Caco-2 (cell line): Measurements from ENCODE around the gene RABGAP1L. TPM values are rescaled to one million over a fixed set of nuclear protein-coding genes. Genes with fewer than 3 reads are reported as not detected.

Experiments
- BruUV-seq: library from RNA; stranded (reverse); fragments of 400-500 nt; replicated peaks from 2 replicates; lab custom pipeline; 2021; lab: Mats Ljungman, UMichigan
- CTCF ChIA-PET: fragments of 300-600 bp; sonication (Branson Sonifier 250); formaldehyde crosslinking; loops from one replicate; lab custom pipeline; 2022; ENCODE audit warnings: antibody characterized with exemption; lab: Charles Lee
- POLR2A ChIA-PET: fragments of 300-600 bp; sonication (Branson Sonifier 250); formaldehyde crosslinking; loops from one replicate; lab custom pipeline; 2022; ENCODE audit warnings: antibody characterized with exemption; lab: Charles Lee
- DNase-seq, 2 experiments: peaks; one replicate each; pipeline versions ENCODE4 v3.0.0 to v3.0.0-alpha.2; 2020 to 2022
- H3K27me3 ChIP-seq: replicated peaks from 2 replicates; pipeline ENCODE4 v1.6.0; 2011; ENCODE audit warnings: low read length; ENCODE audit not compliant: control insufficient read depth, insufficient read depth
- H3K36me3 ChIP-seq: 2 replicates; pipeline ENCODE4 v1.5.1; 2011; ENCODE audit warnings: low read length; ENCODE audit not compliant: control insufficient read depth, insufficient read depth
- H3K4me1 ChIP-seq: fragments of 250-450 bp; sonication (Bioruptor Pico); 2 replicates; pipeline ENCODE4 v1.5.1; 2020; ENCODE audit warnings: mild to moderate bottlenecking
- H3K4me3 ChIP-seq: 2 replicates; pipeline ENCODE4 v1.5.1; 2011; ENCODE audit warnings: low read depth, mild to moderate bottlenecking, control low read depth, low read length
- H3K9me3 ChIP-seq: fragments of 250-450 bp; sonication (Bioruptor Pico); 2 replicates; pipeline ENCODE4 v1.5.1; 2020; ENCODE audit warnings: mild to moderate bottlenecking, moderate library complexity
- H3K27ac Mint-ChIP-seq: one replicate; pipeline ENCODE4 v1.8.0; 2022; ENCODE audit warnings: mixed read lengths; ENCODE audit not compliant: unreplicated experiment
- H3K27me3 Mint-ChIP-seq: one replicate; pipeline ENCODE4 v1.8.0; 2022; ENCODE audit warnings: mixed read lengths; ENCODE audit not compliant: insufficient read depth, unreplicated experiment
- H3K36me3 Mint-ChIP-seq: one replicate; pipeline ENCODE4 v1.8.0; 2022; ENCODE audit warnings: mild to moderate bottlenecking, mixed read lengths; ENCODE audit not compliant: insufficient read depth, unreplicated experiment
- H3K4me1 Mint-ChIP-seq: one replicate; pipeline ENCODE4 v1.8.0; 2022; ENCODE audit warnings: low read depth, mixed read lengths; ENCODE audit not compliant: unreplicated experiment
- H3K4me3 Mint-ChIP-seq: one replicate; pipeline ENCODE4 v1.8.0; 2022; ENCODE audit warnings: mild to moderate bottlenecking, moderate library complexity, mixed read lengths; ENCODE audit not compliant: unreplicated experiment
- H3K9me3 Mint-ChIP-seq: one replicate; pipeline ENCODE4 v1.8.0; 2022; ENCODE audit warnings: mixed read lengths; ENCODE audit not compliant: unreplicated experiment
- intact Hi-C: fragments of 100-400 bp; cut with micrococcal nuclease; formaldehyde crosslinking; loops from one replicate; pipeline ENCODE4 v1.10.0; 2022; ENCODE audit not compliant: unreplicated experiment
- total RNA-seq: library from RNA; stranded (reverse); gene quantifications from 2 replicates; pipeline ENCODE4 v1.2.3, GENCODE V29; 2022
- TF ChIP-seq, protein P1 (sequence below), 2 experiments: fragments of 200-600 bp in 1 of 2; IDR thresholded peaks; 1 replicate in 1 of 2; 2 replicates in 1 of 2; pipeline versions ENCODE4 v1.5.1 to v1.8.0; 2011 to 2022; ENCODE audit warnings: antibody characterized with exemption in 1 of 2, control low read depth in 1 of 2, inconsistent platforms in 1 of 2, low read depth in 1 of 2, low read length in 1 of 2, mild to moderate bottlenecking in 1 of 2, moderate library complexity in 1 of 2; ENCODE audit not compliant: insufficient read depth in 1 of 2, severe bottlenecking in 1 of 2, unreplicated experiment in 1 of 2

The RABGAP1L gene
- total RNA-seq, 1 experiment from 2014 or later, result 20.3 TPM

DNA sequence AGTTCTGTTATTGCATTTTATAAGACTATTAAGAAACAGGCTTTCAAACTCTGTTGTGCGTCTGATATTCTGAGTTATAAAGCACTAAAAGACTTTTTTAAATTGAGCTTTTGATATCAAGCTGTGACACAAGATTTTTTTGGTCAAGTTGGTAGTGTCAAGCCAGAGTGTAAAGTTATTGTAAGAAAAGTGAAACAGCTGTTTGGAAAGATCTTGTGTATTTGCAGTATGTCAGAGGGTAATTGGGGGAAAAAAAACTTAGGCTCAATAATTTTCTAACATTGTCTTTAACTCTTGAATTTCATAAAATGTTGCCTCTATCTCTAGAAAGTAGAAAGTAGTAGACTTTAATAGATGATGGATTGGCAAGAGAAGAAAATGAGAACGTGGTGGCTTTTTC lies 844.2 kb downstream of the RABGAP1L start:
- DNase-seq, result no peak
- Histone ChIP-seq H3K36me3 (no peaks in the 10 kb centered on the region; the same call in 1 of the 2 replicates), H3K27me3 (no peaks in the 10 kb centered on the region), H3K9me3 (no peaks in the 10 kb centered on the region), H3K4me3 (no peak overlapping the region), H3K4me1 (peaks cover 3% of the 10 kb centered on the region; the same call in 1 of the 2 replicates)
- no TSS peak for BruUV-seq
- Mint-ChIP-seq H3K4me1 (no peaks in the 10 kb centered on the region), H3K9me3 (no peaks in the 10 kb centered on the region), H3K36me3 (peaks cover 31% of the 10 kb centered on the region), H3K4me3 (no peak overlapping the region), H3K27me3 (no peaks in the 10 kb centered on the region), H3K27ac (no peak overlapping the region)
- CTCF ChIA-PET, result no interaction called here
- TF ChIP-seq, protein P1, sequence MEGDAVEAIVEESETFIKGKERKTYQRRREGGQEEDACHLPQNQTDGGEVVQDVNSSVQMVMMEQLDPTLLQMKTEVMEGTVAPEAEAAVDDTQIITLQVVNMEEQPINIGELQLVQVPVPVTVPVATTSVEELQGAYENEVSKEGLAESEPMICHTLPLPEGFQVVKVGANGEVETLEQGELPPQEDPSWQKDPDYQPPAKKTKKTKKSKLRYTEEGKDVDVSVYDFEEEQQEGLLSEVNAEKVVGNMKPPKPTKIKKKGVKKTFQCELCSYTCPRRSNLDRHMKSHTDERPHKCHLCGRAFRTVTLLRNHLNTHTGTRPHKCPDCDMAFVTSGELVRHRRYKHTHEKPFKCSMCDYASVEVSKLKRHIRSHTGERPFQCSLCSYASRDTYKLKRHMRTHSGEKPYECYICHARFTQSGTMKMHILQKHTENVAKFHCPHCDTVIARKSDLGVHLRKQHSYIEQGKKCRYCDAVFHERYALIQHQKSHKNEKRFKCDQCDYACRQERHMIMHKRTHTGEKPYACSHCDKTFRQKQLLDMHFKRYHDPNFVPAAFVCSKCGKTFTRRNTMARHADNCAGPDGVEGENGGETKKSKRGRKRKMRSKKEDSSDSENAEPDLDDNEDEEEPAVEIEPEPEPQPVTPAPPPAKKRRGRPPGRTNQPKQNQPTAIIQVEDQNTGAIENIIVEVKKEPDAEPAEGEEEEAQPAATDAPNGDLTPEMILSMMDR (IDR thresholded peaks at IDR 0.05; ENCODE audit: insufficient read depth in 1 of 2, low read depth in 1 of 2, low read length in 1 of 2, severe bottlenecking in 1 of 2, unreplicated experiment in 1 of 2), result no peak
- intact Hi-C loops, result loop anchor here (10.0 kb wide), 1 partner anchor 979 kb away; the partner anchor contains the start of gene RC3H1
- POLR2A ChIA-PET, result no interaction called here

DNA sequence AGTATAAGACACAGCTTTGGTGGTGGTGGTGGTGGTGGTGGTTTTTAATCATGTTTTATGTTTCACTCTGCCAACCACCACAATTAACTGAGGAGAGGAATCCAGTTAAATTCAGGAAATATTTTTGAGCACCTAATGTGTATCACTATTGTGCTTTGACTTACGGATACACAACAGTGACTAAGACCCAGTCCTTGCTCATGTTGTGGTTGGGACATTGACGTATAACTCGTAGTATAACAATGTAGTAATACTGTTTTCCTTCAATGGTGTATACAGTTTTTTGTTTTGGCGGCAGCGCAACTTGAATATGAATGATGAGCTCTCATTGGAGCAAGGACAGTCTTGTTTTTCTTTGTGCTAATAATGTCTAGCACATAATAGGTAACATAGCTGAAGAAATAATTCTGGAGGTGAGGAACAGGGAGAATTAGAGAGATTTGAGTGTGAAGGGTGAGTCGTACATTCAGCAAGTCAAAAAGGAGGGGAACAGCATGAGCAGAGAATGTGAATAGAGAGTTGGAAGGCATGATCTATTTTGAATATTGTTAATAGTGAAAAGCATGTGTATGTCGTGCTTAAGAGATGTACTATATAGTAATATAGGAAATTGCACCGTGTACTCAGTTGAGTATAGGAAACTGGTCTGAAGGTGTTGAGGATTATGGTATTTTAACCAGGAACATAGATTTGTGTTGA lies 845.9 kb downstream of the RABGAP1L start:
- POLR2A ChIA-PET, result no interaction called here
- no peak for DNase-seq
- Histone ChIP-seq H3K9me3 (no peaks in the 10 kb centered on the region), H3K4me1 (peaks cover 3% of the 10 kb centered on the region; the same call in 1 of the 2 replicates), H3K4me3 (no peak overlapping the region), H3K27me3 (no peaks in the 10 kb centered on the region), H3K36me3 (no peaks in the 10 kb centered on the region; the same call in 1 of the 2 replicates)
- CTCF ChIA-PET, result no interaction called here
- peaks cover 41% of the 10 kb centered on the region for H3K36me3 Mint-ChIP-seq
- H3K27me3 Mint-ChIP-seq, result no peaks in the 10 kb centered on the region
- H3K4me1 Mint-ChIP-seq, result no peaks in the 10 kb centered on the region
- no peak overlapping the region for H3K4me3 Mint-ChIP-seq
- no peaks in the 10 kb centered on the region for H3K9me3 Mint-ChIP-seq
- TF ChIP-seq, protein P1 (IDR thresholded peaks at IDR 0.05; ENCODE audit: insufficient read depth in 1 of 2, low read depth in 1 of 2, low read length in 1 of 2, severe bottlenecking in 1 of 2, unreplicated experiment in 1 of 2), result no peak
- intact Hi-C loops, result loop anchor here (10.0 kb wide), 1 partner anchor 980 kb away; the partner anchor contains the start of gene RC3H1
- no peak overlapping the region for H3K27ac Mint-ChIP-seq
- no TSS peak for BruUV-seq

DNA sequence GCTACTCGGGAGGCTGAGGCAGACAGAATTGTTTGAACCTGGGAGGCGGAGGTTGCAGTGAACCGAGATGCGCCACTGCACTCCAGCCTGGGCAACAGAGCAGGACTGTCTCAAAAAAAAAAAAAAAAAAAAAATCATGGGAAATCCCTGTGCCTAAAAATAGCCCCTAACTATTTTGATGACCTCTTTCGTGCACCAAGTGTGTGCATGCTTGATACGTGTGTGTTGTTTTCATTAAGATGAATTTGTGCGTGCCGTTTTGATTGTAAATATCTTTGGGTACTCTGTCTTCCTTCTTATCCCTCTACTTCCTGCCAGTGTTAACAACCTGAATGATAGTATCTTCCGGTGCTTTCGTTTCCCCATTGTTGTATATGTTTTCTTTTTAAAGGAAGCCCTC lies 850.2 kb downstream of the RABGAP1L start:
- H3K9me3 Mint-ChIP-seq, result no peaks in the 10 kb centered on the region
- no peak overlapping the region for H3K27ac Mint-ChIP-seq
- DNase-seq, result no peak
- intact Hi-C loops, result loop anchor here (10.0 kb wide), 1 partner anchor 985 kb away; the partner anchor contains the start of gene RC3H1
- H3K4me1 Mint-ChIP-seq, result no peaks in the 10 kb centered on the region
- Histone ChIP-seq H3K36me3 (peaks cover 3% of the 10 kb centered on the region; the same call in 1 of the 2 replicates), H3K4me1 (no peaks in the 10 kb centered on the region), H3K4me3 (no peak overlapping the region), H3K27me3 (no peaks in the 10 kb centered on the region), H3K9me3 (no peaks in the 10 kb centered on the region)
- POLR2A ChIA-PET, result no interaction called here
- TF ChIP-seq, protein P1 (IDR thresholded peaks at IDR 0.05; ENCODE audit: insufficient read depth in 1 of 2, low read depth in 1 of 2, low read length in 1 of 2, severe bottlenecking in 1 of 2, unreplicated experiment in 1 of 2), result no peak
- H3K36me3 Mint-ChIP-seq, result peaks cover 68% of the 10 kb centered on the region
- CTCF ChIA-PET, result no interaction called here
- BruUV-seq, result no TSS peak
- H3K4me3 Mint-ChIP-seq, result no peak overlapping the region
- no peaks in the 10 kb centered on the region for H3K27me3 Mint-ChIP-seq
